Type B pancreatic cell (in vitro differentiated cells): Measurements from ENCODE around the gene ARHGAP42. TPM values are rescaled to one million over a fixed set of nuclear protein-coding genes. Genes with fewer than 3 reads are reported as not detected.
A peak's percentile ranks its signal among the peaks of the same experiment; 100 is the strongest.

ENCODE experiments used
- DNase-seq: peaks from one replicate; pipeline ENCODE4 v3.0.0; 2021; ENCODE audit warnings: mixed read lengths; ENCODE audit not compliant: unreplicated experiment; ENCODE audit errors: extremely low spot score
- H3K27ac Mint-ChIP-seq: 2 replicates; pipeline ENCODE4 v1.8.0; 2021; ENCODE audit warnings: mild to moderate bottlenecking, mixed read lengths
- H3K27me3 Mint-ChIP-seq: 2 replicates; pipeline ENCODE4 v1.8.0; 2021; ENCODE audit warnings: mixed read lengths
- H3K36me3 Mint-ChIP-seq: 2 replicates; pipeline ENCODE4 v1.8.0; 2021; ENCODE audit warnings: mixed read lengths
- H3K4me1 Mint-ChIP-seq: one replicate; pipeline ENCODE4 v1.8.0; 2021; ENCODE audit warnings: mixed read lengths; ENCODE audit not compliant: unreplicated experiment
- H3K4me3 Mint-ChIP-seq: 2 replicates; pipeline ENCODE4 v1.8.0; 2021; ENCODE audit warnings: mild to moderate bottlenecking, mixed read lengths
- H3K9me3 Mint-ChIP-seq: 2 replicates; pipeline ENCODE4 v1.8.0; 2021; ENCODE audit warnings: mixed read lengths
- CTCF ChIP-seq: fragments of 200-600 bp; sonication (generic); conservative IDR thresholded peaks from 2 replicates; pipeline ENCODE4 v1.5.0; 2021; ENCODE audit warnings: antibody characterized with exemption, mild to moderate bottlenecking
- total RNA-seq: library from RNA; stranded (reverse); gene quantifications from 2 replicates; pipeline ENCODE4 v1.2.1, GENCODE V29; 2021; ENCODE audit warnings: low replicate concordance

Gene ARHGAP42
- total RNA-seq, 1 donor from 2014 or later, result 22.6 TPM

- Mint-ChIP-seq H3K9me3 (peaks cover 4% of the 10 kb centered on the region), H3K4me1 (peaks cover 3% of the 10 kb centered on the region), H3K27ac (no peak overlapping the region), H3K27me3 (no peaks in the 10 kb centered on the region), H3K36me3 (no peaks in the 10 kb centered on the region), H3K4me3 (no peak overlapping the region)
- no peak for DNase-seq
- no peak for TF ChIP-seq CTCF
Observed at GRCh38 chr11:100675115-100675650, 11.9 kb upstream of the ARHGAP42 start.

- peaks cover 4% of the 10 kb centered on the region for H3K9me3 Mint-ChIP-seq
- DNase-seq, result no peak
- no peak overlapping the region for H3K4me3 Mint-ChIP-seq
- H3K36me3 Mint-ChIP-seq, result no peaks in the 10 kb centered on the region
- no peaks in the 10 kb centered on the region for H3K27me3 Mint-ChIP-seq
- H3K27ac Mint-ChIP-seq, result no peak overlapping the region
- H3K4me1 Mint-ChIP-seq, result peaks cover 10% of the 10 kb centered on the region
- no peak for TF ChIP-seq CTCF
Observed at GRCh38 chr11:100676901-100677300, 10.2 kb upstream of the ARHGAP42 start.

- TF ChIP-seq CTCF, result peak; percentile 15
- no peaks in the 10 kb centered on the region for H3K27me3 Mint-ChIP-seq
- DNase-seq, result no peak
- H3K27ac Mint-ChIP-seq, result no peak overlapping the region
- H3K4me1 Mint-ChIP-seq, result peaks cover 10% of the 10 kb centered on the region
- peaks cover 4% of the 10 kb centered on the region for H3K9me3 Mint-ChIP-seq
- H3K4me3 Mint-ChIP-seq, result no peak overlapping the region
- H3K36me3 Mint-ChIP-seq, result no peaks in the 10 kb centered on the region
Observed at GRCh38 chr11:100677796-100678195, 9.3 kb upstream of the ARHGAP42 start.

- peaks cover 4% of the 10 kb centered on the region for H3K9me3 Mint-ChIP-seq
- DNase-seq, result no peak
- TF ChIP-seq CTCF, result no peak
- peaks cover 20% of the 10 kb centered on the region for H3K4me1 Mint-ChIP-seq
- no peak overlapping the region for H3K4me3 Mint-ChIP-seq
- H3K36me3 Mint-ChIP-seq, result no peaks in the 10 kb centered on the region
- peak overlapping the region; percentile 82 for H3K27ac Mint-ChIP-seq
- H3K27me3 Mint-ChIP-seq, result no peaks in the 10 kb centered on the region
Observed at GRCh38 chr11:100680070-100680469, 7.0 kb upstream of the ARHGAP42 start.

- TF ChIP-seq CTCF, result no peak
- Mint-ChIP-seq H3K36me3 (no peaks in the 10 kb centered on the region), H3K9me3 (no peaks in the 10 kb centered on the region), H3K4me3 (no peak overlapping the region), H3K27me3 (no peaks in the 10 kb centered on the region), H3K4me1 (peaks cover 25% of the 10 kb centered on the region), H3K27ac (peak overlapping the region; percentile 77)
- DNase-seq, result no peak
Observed at GRCh38 chr11:100681064-100681502, 6.0 kb upstream of the ARHGAP42 start.
